Stimulated activated naive CD8-positive, alpha-beta T cell treated with anti-CD3 and anti-CD28 coated beads, Interleukin-15, Interleukin-2, amounts not matched to agents 100 U/mL and 50 U/mL, for 24 hours (primary cell): ENCODE measurements around the gene TGFBR3.

Experiments
- ATAC-seq: fragments of 150-1000 bp; cut with Tn5 transposase; one replicate; pipeline ENCODE4 v1.10.0; 2021
- DNase-seq: peaks from one replicate; pipeline ENCODE4 v3.0.0; 2021

The TGFBR3 gene

DNA sequence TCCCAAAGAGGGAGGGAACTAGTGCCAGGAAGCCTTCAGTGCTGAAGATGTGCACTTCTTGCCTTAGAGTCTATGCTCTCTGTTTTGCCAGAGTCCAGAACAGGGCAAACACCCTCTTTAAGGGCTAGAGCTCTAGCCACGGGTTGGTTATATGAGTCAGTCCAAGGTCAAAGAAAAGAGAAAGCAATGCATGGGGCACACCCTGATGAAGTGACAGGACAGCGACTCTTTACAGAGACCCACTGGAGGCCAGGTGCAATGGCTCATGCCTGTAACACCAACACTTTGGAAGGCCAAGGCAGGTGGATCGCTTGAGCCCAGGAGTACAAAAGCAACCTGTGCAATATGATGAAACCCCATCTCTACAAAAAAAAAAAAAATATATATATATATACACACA lies 86.1 kb downstream of the TGFBR3 start:
- no peak for ATAC-seq

DNA sequence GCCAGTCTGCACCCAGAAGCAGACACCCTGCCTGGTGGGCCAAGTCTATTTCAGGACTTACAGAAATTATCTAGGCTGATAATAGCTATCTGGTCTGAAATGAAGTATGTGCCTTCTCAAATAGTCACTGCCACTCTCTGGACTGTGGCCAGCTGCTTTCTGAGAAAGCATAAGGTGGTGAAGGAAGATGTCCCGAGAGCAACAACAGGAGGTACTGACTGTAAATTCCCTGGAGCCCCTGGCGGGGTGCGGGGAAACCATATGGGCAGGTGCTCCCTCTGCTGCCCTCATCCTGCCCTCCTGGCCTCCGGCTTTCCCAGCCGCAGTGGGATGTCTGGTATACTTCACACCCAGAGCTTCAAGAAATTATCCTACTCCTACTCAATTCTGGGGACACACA lies 86.8 kb downstream of the TGFBR3 start:
- DNase-seq (no peak), ATAC-seq (no peak)

More for the DNA sequence above, 86.1 kb downstream of the TGFBR3 start:
- no peak for DNase-seq

DNA sequence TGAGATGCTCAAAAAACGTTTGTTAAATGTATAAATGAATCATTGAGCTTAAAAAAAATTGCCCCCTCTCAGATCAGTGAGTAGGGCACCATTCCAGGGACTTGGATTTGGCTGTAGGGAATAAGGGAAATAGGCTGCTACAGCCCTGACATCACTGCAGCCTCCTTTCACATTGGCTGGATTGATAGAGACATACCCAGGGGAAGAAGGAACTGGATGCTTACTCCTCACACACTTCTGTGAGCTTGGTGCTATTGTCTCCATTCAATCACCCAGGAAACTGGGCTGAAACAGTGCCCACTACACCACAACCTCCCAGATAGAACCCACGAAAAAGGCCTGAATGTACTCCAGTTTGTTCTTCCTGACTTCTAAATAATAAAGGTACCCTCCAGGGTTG lies 87.2 kb downstream of the TGFBR3 start:
- no peak for DNase-seq
- ATAC-seq = no peak

DNA sequence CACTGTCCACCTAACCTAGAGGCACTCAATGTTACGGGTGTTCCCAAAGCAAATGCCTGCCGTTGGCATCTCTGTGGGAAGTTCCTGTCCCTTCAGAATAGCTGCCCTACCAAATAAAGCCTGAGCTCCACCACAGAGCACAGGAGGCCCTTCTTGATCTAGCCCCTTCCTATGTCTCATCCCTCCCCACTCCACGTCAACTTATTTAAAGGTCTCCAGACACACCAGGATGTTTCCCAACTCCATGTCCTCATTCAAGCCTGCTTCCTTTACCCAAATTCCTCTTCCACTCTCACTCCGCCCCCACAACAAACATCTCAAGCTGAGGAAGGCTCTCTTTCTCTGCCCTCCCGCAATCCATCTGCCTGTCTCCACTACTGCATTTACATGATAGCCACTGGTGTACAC lies 87.7 kb downstream of the TGFBR3 start:
- no peak for ATAC-seq
- no peak for DNase-seq

DNA sequence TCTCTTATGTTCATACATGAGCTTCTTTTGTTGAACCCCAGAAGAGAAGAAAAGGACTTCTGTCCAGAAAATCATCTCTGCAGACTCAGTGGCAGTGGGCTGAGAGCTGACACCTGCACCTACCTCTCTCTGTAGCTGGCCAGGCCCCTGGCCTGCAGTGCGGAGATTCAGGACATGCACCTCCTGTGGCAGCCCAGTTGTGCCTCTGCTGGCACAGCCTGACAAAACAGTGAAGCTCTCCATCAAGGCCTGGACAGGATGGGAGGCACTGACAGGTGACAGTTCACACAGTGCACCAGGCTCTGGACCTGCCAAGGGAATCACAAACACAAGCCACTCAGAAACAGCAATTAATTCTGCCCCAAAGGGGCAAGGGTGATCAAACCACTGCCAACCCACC lies 88.8 kb downstream of the TGFBR3 start:
- DNase-seq (no peak), ATAC-seq (no peak)

DNA sequence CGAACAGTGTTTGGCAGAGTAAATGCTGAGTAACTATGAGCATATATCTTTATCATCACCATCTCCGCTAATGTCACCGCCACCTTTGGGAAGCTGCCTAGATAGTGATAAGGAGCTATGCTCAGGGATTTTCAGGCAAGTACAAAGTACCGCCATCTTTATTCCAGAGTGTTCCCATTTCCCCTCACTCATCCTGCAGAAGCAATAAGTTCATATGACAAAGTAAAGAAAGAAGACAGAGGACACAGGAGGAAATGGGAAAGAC lies 89.6 kb downstream of the TGFBR3 start:
- ATAC-seq (no peak), DNase-seq (no peak)

DNA sequence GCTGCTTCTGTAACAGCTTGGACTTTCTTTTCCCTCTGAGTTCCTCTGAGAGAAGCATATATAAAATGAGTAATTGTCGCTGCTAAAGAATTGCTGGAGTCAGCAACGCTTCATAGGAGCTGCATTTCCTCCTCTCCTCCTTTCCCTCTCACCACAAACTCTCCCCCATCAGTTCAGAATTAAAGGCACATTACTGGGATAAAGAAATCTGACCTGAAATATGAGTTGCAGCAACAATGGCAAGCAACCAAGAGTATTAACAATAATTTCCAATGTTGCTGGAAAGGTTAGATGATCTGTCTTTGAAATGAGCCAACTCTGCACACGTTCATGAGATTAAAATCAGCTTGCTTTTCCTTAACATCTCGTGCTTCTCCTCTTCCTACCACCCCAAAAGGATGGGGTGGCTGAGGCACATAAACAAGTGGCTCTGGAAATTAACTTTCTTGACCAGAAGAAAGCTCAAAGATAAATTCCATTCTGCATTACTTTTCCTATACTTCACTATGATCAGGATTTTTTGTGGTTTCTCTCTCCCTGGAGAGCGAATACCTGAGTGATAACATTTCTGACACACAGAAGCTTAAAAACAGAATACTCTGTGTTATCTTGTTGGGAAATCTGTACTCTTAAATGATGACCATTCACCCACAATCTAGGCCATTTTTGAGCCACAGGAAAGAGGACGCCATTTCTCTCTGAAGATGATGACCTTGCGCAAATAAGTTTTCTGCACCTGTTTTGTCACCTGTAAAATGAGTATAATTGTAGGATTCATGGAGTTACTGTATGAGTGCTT lies 90.2 kb downstream of the TGFBR3 start:
- no peak for ATAC-seq
- no peak for DNase-seq

DNA sequence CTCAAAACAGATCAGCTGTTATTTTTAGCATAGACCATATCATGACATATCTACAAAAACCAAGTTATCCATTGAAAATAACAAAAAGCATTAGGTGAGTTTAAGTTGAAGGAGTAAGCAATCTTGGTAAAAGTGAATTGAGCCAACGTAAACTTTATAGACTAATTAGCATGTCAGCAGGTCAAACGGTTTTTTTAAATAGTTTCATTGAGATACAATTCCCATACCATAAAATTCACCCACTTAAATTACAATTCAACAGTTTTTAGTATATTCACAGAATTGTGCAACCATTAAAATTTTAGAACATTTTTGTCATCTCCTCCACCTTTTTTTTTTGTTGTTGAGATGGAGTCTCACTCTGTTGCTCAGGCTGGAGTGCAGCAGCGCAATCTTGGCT lies 92.1 kb downstream of the TGFBR3 start:
- ATAC-seq (no peak), DNase-seq (no peak)

DNA sequence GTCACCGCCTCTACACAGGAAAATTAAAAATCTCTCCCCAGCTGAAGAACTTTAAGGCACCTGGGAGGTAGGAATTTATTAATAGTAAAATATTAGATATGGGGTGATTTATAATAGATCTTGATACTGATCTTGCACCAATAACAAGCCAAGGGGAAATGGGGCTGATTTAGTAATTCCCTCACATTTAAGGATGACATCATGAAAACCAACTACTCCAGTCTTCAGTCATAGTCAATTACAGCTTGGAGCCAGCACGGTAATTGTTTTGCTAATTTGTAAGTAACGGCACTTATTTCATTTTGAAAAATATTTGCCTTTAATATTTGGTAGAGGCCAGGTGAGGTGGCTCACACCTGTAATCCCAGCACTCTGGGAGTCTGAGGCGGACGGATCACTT lies 92.8 kb downstream of the TGFBR3 start:
- ATAC-seq (no peak), DNase-seq (no peak)

DNA sequence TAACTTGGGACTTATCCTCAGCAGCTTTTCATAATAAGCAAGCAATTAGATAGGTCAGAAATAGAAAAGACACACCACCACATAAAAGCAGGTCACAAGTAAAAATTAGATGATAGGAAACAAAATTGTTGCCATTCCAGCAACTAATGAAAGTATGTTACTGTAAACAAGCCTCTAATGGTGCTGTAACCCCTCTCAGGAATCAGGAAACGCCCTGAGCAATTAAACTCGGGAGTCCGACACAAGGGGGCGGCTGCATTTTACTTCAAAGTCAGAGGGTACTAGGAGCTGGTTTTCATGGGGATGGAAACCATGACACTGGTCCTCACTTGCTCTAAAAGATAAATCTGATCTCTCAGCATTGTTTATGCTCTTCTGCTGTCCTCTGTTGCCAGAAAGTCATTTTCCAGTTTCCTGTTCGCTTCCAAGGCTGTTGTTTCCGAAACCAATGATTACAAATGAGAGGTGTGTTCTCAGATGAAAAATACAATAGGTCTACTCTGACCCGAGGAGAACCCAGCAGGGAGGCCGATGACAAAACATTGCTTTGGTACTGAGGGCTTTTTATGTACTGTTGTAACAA lies 93.4 kb downstream of the TGFBR3 start:
- DNase-seq (no peak), ATAC-seq (no peak)

DNA sequence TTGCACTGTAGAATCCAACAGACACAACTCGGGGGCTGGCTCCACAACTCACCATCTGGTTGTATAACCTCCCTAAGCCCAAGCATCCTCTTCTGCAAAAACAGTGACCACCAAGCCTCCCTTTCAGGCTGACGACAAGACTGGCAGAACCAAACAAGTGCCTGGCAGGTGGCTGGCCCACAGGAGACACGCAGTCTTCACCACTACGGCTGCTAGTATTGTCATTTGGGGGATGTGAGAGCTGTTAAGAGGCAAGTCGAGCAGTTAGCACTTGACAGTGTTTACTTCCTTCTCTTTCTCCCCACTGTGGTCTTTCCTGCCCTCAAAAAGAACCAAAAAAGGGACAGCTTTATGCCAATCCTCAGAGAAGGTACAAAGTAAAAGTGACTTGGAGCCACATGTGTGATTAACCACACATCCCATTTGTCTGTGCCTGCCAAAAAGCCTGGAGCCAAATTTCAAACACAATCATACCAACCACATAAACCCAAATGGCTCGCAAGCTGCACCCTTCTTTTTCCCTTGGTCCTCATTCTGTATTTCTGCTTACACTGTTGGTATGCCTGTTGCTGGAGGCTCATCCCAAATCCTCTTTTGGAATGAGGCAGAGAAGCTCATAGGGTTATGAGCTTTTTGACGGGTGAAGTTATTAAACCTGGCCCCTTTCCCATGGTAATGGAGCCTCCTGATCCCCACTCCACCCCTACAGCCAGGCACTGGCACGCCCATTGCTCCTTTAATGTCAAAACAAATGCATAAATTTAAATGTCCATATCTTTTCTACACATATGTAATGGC lies 94.1 kb downstream of the TGFBR3 start:
- ATAC-seq = no peak

DNA sequence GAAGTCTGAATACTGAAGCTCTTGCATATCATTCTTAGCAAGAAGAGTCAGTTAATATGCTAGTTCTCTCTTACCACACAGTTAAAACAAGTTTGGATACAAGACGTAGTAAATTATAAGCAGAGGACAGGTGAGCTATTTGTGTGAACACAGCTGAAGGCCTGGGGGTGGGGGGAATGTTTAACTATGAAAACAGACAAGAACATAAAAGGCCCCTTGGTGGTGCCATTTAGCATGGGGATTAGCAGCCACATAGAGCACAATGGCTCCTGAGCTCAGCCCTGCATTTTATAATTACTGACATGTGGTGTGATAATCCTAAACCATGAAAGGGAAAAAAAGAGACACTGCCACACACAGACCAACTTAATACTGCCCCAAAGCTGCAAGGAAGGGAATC lies 94.8 kb downstream of the TGFBR3 start:
- DNase-seq = no peak
- ATAC-seq = no peak

More for the DNA sequence above, 94.1 kb downstream of the TGFBR3 start:
- no peak for DNase-seq

DNA sequence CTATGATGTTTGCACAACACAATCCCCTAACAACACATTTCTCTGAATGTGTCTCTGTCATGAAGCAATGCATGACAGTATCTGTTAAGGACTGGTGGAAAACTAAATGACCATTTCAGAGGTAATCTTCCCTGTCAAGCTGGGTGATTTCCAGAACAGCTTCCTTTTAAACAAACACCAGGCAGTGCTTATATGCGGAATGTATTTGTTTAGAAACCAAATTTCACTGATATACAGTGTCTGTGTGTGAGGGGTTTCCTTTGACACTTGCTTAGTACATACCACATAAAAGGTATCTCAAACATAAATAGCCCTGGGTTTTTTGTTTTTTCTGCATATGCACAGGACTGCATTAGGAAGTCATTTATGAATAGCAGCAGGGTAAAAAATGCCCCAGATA lies 95.6 kb downstream of the TGFBR3 start:
- DNase-seq = no peak
- ATAC-seq = no peak

DNA sequence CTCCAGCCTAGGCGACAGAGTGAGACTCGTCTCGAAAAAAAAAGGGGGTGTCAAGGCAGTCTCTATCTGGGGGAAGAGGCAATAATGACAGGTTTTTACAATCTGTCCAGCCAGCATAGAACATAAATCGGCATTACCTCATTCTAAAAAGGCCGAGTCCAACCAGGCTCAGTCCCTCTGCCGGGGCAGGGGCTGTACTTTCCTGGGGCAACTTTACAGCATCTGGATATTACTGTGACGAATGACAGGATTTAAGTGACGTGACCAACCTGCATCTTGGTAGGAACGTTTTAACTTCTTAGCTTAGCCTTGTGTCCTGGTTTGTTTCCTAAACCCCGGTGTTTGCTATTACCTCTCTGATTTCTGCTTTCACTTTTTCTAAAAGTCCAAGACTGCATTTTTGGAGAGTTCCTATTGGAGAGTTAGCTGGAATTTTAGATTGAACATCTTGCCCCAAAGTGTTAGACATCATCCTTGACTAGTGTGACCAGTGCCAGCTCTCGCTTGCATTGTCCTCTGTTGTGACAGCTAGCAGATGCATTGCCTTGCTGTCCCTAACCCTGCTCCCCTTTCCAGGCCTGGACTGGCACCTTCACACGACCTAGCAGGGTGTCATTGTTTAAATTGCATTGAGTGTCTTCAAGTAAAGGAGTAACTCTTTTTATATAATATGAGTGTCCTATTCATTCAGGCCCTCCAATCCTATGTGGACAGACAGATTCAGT lies 96.5 kb downstream of the TGFBR3 start:
- no peak for ATAC-seq
- DNase-seq = no peak

DNA sequence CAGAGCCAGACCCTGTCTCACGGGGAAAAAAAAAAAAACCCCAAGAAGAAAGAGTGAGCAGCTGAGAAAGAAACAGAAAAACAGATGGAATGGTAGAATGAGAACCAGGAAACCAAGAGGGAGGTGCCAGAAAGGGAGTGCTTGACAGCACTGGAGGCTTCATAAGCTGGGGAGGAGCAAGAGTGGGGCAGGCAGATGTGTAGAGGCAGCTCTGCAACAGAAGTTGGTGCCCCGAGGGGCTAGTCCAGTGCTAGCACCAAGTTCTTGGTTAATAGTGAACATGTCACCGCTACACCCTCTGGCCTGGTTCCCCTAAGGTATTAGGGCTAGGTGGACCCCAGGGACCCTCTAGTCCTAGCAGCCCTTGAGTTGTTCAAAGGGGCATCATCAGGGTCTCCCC lies 98.0 kb downstream of the TGFBR3 start:
- DNase-seq (no peak), ATAC-seq (no peak)

DNA sequence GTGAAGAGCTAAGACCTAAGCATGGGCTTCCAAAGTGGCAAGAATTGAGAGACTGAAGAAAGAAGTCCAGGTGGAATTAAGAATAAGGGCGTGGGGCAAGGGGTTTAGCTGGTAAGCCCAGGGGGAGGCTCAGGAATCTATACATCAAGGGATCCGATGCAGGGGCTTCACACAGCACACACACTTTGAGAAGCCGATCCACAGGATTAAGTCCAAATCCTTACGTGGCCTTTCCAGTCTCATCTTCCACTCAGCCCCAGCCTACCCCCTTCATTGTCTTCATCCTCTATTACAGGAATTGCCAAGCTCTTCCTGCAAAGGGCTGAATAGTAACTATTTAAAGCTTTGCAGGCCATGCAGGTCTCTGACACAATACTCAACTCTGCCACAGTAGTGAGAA lies 101.3 kb downstream of the TGFBR3 start:
- ATAC-seq (no peak), DNase-seq (no peak)

DNA sequence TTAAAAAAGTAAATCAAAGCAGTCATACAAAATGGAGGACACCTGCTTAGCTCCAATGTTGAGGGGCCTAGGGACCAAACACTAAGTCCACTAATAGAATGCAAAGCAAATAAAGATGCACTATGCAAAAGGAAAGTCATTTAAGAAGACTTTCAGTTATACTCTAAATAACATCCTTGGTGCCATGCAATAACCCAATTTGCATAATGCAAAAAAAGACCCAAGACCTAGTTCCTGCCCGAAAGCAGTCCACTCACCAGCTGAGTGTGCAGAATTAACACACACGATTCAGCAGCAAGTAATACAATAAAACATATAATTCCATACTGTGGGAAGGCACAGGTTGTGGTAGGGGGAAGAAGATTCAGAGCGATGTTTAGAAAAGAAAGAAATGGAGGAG lies 101.8 kb downstream of the TGFBR3 start:
- no peak for DNase-seq
- ATAC-seq = no peak

DNA sequence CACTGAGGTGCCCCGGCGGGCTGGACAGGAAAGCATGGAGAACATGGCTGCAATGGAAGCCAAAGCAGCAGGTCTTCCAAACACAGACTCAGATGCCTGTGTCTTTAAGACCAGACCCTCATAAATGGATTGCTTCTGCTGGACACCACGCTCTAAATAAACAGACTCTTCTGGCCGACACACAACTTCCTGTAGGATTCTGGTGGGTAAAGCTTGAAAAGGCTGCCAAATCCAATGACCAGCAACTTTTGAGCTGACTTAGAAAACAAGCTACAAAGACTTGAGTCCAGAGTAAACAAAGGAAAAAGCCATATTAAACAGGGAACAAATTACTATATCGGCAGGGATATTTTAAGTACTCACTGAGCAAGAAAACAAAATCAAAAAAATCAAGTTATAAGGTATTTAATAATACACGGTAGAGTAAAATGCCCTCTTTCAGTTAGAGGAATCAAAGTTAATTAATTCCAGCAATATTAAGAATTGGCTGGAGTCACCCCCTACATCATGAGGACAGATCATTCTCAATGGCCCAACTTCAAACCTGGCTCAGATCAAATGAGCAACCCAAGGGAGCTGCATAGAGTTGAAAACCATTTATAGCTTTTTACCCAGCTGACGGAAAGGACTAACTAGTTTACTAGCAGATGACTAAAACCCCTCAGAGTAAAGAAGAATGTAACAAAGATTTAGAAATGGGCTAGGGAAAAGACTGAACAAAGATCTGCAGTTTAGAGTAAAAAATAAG lies 102.4 kb downstream of the TGFBR3 start:
- ATAC-seq = no peak
- DNase-seq = no peak

DNA sequence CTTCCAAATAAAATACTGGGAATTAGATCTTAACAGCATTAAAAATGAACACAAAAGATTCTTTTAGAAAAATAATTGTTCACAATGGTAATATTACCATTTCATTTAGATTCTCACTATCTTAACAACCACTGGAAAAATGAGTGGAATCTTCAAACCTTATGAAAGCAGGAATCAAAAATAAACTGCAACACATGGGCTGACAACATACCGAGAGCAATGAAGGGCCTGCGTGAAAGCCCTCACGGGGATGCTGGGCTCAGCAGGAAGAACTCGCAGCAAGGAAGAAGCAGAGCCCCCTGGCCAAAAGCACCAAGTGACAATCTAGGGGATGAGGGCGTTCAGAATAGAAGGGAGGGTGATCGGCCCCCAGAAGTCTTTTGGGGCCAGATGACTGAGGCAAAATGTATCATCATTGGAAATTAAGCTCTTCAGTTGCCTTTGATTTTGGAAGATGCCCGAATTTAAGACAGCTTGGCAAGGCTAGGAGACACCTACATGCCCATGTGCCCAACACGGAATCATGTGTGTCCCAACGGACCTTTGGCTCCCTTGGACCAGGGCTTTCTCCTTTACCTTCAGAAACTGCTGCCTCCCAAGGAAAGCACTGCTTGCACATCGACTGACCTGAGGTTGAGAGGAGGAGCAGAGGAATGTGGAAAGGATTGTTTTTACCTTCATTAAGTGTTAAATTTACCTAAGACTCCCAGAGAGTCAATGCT lies 103.9 kb downstream of the TGFBR3 start:
- ATAC-seq = no peak
- DNase-seq = no peak

DNA sequence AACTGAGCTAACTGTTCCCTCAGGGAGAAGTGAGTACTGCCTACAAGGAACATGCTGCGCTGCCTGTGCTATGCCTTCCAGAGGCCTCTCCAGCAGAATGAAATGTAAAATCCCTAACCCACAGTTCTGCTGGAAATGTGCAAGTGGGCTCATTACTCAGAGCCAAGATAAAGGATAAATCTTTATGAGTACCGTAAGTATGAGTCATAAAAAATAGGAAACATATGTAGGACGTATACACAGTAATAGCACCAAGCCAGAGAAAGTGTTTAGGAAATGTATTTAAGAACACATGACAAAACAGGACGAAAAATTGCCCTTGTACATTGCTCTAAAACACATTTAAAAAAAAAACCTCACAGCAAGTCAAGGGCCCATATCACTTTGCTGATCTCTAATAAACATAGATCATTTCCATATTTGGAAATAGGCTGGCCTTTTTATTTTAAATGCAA lies 104.6 kb downstream of the TGFBR3 start:
- ATAC-seq (no peak), DNase-seq (no peak)

DNA sequence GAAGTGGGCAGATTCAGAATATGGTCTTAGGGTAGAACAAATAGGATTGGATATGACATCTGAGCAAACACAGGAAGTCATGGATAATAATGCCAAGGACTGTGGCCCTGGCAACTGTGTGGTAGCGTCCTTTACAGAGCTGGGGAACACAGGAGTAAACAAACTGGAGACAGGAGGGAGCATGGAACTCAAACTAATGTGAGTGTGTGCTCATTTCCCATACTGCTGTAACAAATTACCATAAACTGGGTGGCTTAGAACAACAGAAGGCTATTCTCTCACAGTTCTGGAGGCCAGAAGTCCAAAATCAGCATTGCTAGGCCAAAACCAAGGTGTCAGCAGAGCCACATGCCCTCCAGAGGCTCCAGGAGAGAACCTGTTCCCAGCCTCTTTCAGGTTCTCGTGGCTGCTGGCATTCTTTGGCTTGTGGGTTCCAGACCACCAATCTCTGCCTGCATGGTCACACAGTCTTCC lies 106.4 kb downstream of the TGFBR3 start:
- no peak for ATAC-seq
- no peak for DNase-seq
